Upper lobe of left lung (tissue), 6 donors: ENCODE results near the gene MGLL. TPM values are rescaled to one million over a fixed set of nuclear protein-coding genes. Genes with fewer than 3 reads are reported as not detected.
A peak's percentile ranks its signal among the peaks of the same experiment; 100 is the strongest.

Experiments used
- ATAC-seq, 2 donors: fragments of 200-7000 bp; cut with Tn5 transposase; one replicate each; pipeline ENCODE4 v1.9.1; 2022; ENCODE audit warnings: mild to moderate bottlenecking in 2 of 2, moderate library complexity in 2 of 2; ENCODE audit not compliant: low FRiP score in 2 of 2
- DNase-seq, 2 donors: peaks; one replicate each; pipeline ENCODE4 v3.0.0-alpha.2; 2019 to 2020
- H3K27ac ChIP-seq, 4 donors: fragments of 200-600 bp; sonication (generic); one replicate each; pipeline ENCODE4 v1.5.1; 2016 to 2019
- H3K27me3 ChIP-seq, 4 donors: fragments of 200-600 bp; sonication (generic); one replicate each; pipeline ENCODE4 v1.5.1; 2017 to 2019
- H3K36me3 ChIP-seq, 4 donors: fragments of 200-600 bp; sonication (generic); one replicate each; pipeline ENCODE4 v1.5.1; 2016 to 2019
- H3K4me1 ChIP-seq, 4 donors: fragments of 200-600 bp; sonication (generic); one replicate each; pipeline ENCODE4 v1.5.1; 2018 to 2019
- H3K4me3 ChIP-seq, 4 donors: fragments of 200-600 bp; sonication (generic); one replicate each; pipeline ENCODE4 v1.5.1; 2017 to 2019; ENCODE audit warnings: mild to moderate bottlenecking in 2 of 4, moderate library complexity in 1 of 4
- H3K9me3 ChIP-seq, 4 donors: fragments of 200-600 bp; sonication (generic); one replicate each; pipeline ENCODE4 v1.5.1; 2018 to 2019
- EP300 ChIP-seq, 4 donors: sonication (generic); formaldehyde crosslinking; IDR thresholded peaks; one replicate each; pipeline ENCODE4 v1.5.1; 2017; ENCODE audit warnings: antibody characterized with exemption in 4 of 4, control low read depth in 2 of 4
- POLR2A ChIP-seq, 4 donors: fragments of 450-650 bp; IDR thresholded peaks; one replicate each; pipeline ENCODE4 v1.5.1; 2016 to 2017; ENCODE audit warnings: antibody characterized with exemption in 4 of 4, mild to moderate bottlenecking in 2 of 4
- POLR2AphosphoS5 ChIP-seq, 2 donors: sonication (generic); formaldehyde crosslinking; IDR thresholded peaks; one replicate each; pipeline ENCODE4 v1.5.1; 2017; ENCODE audit warnings: antibody characterized with exemption in 2 of 2
- WGBS, 2 donors: methylation state at CpG; one replicate each; pipeline ENCODE4 v1.1.5; 2017 to 2018; 5-methylcytosine and 5-hydroxymethylcytosine counted together
- total RNA-seq, 6 donors: library from RNA; depleted of rRNA in 4 of 6; stranded (reverse); fragments of >200 nt in 4 of 6; gene quantifications; one replicate each; pipeline versions ENCODE4 v1.1.0 to v1.2.1, GENCODE V29; 2016 to 2021
- TF ChIP-seq, protein P1 (sequence below), 6 experiments: fragments of 450-650 bp in 4 of 6; fragments of 200-600 bp in 2 of 6; sonication (generic) in 2 of 6; IDR thresholded peaks; one replicate each; pipeline ENCODE4 v1.5.1; 2016 to 2019; ENCODE audit warnings: antibody characterized with exemption in 6 of 6
- donor health status: DM: no; HTN: no; CAD: no; lungs with moderate emphysema.
- donor health status: DM: no; HTN: yes; CAD: no; lungs with severe emphysema.

Gene MGLL
- total RNA-seq, 6 donors from 2014 or later, result 128 to 253 (median 190) TPM

DNA sequence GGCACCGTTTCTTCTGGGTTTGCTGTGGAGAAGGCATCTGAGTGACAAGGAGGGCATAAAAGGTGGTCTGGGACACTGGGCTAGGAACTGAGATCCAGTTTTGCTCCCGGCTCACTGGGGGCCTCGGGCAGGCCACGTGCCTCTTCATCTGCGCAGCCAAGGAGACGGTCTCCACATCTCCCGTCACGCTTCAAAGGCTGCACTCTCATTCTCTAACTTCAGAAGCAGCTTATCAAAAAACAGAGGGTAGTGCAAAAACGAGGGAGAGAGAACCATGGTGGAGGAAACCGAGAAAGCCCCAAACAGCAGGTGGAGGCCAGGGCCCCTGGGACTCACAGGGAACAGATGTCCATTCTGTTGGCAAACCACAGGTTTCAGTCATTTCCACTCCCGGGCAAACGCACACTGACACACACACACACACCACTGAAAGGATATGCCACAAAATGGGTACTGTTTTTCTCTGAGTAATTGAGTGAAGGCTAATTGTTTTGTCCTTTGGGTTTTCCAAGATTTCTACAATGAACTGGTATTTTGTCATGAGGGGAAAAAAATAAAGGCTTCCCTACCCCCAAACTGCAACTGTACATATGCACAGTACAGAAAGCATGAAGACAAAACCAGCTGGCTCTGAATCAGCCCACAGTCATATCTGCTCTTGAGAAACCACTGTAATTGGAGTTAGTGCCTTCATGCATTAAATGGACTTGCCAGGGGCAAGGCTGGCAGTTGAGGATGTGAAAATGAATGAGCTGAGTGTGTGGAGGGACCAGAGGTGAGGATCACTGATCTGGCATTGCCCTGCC is 71.9 kb downstream of the MGLL start:
- TF ChIP-seq POLR2A (IDR thresholded peaks at IDR 0.05) (no peak), POLR2AphosphoS5 (IDR thresholded peaks at IDR 0.05) (no peak), EP300 (IDR thresholded peaks at IDR 0.05) (no peak)
- TF ChIP-seq, protein P1, sequence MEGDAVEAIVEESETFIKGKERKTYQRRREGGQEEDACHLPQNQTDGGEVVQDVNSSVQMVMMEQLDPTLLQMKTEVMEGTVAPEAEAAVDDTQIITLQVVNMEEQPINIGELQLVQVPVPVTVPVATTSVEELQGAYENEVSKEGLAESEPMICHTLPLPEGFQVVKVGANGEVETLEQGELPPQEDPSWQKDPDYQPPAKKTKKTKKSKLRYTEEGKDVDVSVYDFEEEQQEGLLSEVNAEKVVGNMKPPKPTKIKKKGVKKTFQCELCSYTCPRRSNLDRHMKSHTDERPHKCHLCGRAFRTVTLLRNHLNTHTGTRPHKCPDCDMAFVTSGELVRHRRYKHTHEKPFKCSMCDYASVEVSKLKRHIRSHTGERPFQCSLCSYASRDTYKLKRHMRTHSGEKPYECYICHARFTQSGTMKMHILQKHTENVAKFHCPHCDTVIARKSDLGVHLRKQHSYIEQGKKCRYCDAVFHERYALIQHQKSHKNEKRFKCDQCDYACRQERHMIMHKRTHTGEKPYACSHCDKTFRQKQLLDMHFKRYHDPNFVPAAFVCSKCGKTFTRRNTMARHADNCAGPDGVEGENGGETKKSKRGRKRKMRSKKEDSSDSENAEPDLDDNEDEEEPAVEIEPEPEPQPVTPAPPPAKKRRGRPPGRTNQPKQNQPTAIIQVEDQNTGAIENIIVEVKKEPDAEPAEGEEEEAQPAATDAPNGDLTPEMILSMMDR (IDR thresholded peaks at IDR 0.05), result no peak

DNA sequence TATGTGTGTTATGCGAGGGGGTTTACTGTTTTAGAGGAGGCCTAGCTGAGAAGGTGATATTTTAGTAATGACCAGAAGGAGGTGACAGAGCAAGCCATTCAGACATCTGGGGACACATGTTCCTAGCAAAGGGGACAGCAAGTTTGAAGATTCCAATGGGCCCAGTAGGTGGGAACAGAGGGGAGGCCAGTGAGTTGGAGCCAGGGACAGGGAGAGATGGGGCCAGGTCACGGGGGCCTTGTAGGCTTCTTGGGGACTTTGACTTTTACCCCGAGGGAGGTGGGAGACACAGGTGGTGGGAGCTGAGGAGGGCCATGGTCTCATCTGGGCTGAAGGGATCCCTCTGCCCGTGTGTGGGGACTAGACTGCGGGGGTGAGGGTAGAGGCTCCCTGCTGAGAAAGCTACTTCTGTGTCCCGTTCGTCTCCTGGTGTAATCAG is 72.5 kb downstream of the MGLL start:
- H3K9me3 ChIP-seq, result no peaks in the 10 kb centered on the region
- peaks cover 17 to 54% (median 34%) of the 10 kb centered on the region in 4 donors for H3K4me1 ChIP-seq
- no peak for DNase-seq
- H3K4me3 ChIP-seq, result no peak overlapping the region
- 85 to 89% methylated on average over 4 to 7 of the region's 7 CpGs for WGBS, 2 donors
- ATAC-seq, result no peak
- no peaks in the 10 kb centered on the region for H3K36me3 ChIP-seq
- no peak for TF ChIP-seq EP300 (IDR thresholded peaks at IDR 0.05)
- TF ChIP-seq, protein P1 (IDR thresholded peaks at IDR 0.05), result peak in 1 of 6 experiments; percentile 19
- H3K27ac ChIP-seq, result peak overlapping the region in 2 of 4 donors; percentile 13 to 60
- H3K27me3 ChIP-seq, result no peaks in the 10 kb centered on the region

More for the DNA sequence above, 71.9 kb downstream of the MGLL start:
- DNase-seq (no peak), ATAC-seq (no peak)
- Histone ChIP-seq H3K27ac (peak overlapping the region in 2 of 4 donors; percentile 13 to 60), H3K27me3 (no peaks in the 10 kb centered on the region), H3K4me1 (peaks cover 17 to 58% (median 33%) of the 10 kb centered on the region in 4 donors), H3K36me3 (no peaks in the 10 kb centered on the region), H3K9me3 (no peaks in the 10 kb centered on the region), H3K4me3 (no peak overlapping the region)
- 72 to 73% methylated on average over 7 to 12 of the region's 12 CpGs for WGBS, 2 donors

DNA sequence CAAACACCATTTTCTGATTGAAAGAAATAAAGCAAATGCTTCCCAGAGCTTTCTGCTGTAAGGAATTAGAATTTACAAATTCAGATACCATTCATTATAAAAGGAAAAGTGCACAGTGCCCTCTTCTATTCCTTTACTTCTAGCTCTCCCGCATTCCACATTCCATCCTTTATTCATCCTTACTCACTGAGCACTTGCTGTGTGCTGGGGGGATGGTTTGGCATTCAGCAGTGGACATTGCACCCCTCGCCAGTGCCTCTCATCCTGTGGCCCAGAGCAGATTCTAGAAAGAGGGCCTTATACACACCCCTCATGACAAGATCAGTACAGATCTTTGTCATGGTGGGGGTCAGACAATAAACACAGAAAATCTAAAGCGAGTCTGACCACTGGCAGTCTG is 73.0 kb downstream of the MGLL start:
- Histone ChIP-seq H3K4me1 (peaks cover 19 to 54% (median 38%) of the 10 kb centered on the region in 4 donors), H3K27ac (peak overlapping the region in 2 of 4 donors; percentile 13 to 60)
- no peak for DNase-seq

DNA sequence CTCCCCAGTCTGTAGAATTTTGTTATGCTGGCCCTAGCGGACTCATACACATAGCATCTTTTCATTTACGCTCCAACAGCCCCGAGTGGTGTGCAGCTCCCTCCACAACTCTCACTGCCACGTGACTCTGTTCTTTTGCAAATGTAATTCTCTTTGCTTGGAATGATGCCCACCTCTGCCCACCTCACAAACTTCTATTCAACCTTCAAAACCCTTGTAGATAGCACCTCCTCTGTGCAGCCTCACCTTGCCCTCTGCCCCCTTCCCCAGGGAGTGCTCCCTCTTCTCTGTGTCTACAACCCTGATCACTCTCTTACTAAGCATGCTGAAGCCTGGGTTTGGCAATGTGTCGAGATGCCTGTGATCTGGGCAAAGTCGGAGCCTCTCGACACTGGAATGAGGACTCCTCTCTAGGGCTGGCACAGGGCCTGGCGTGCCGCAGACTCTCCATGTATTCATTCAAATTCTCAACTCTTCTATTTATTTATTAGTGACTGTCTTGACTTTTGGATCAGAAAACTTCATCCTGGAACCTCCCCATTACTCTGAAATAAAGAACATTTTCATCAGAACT is 73.5 kb downstream of the MGLL start:
- no peaks in the 10 kb centered on the region for H3K9me3 ChIP-seq
- no peaks in the 10 kb centered on the region for H3K36me3 ChIP-seq
- DNase-seq (peak in 1 of 2 donors; percentile 83), ATAC-seq (peak; percentile 6 to 44)
- no peaks in the 10 kb centered on the region for H3K27me3 ChIP-seq
- H3K27ac ChIP-seq, result peak overlapping the region; percentile 13 to 68 (median 54)
- TF ChIP-seq EP300 (IDR thresholded peaks at IDR 0.05) (no peak), POLR2AphosphoS5 (IDR thresholded peaks at IDR 0.05) (peak in 1 of 2 donors; percentile 32)
- H3K4me1 ChIP-seq, result peaks cover 22 to 54% (median 44%) of the 10 kb centered on the region in 4 donors
- no peak overlapping the region for H3K4me3 ChIP-seq
- WGBS, 2 donors, result 67 to 73% methylated on average over 9 of the region's 9 CpGs

More for the DNA sequence above, 73.0 kb downstream of the MGLL start:
- Histone ChIP-seq H3K9me3 (no peaks in the 10 kb centered on the region), H3K4me3 (no peak overlapping the region), H3K36me3 (no peaks in the 10 kb centered on the region), H3K27me3 (no peaks in the 10 kb centered on the region)
- 75 to 91% methylated on average over 3 of the region's 3 CpGs for WGBS, 2 donors
- TF ChIP-seq, protein P1 (IDR thresholded peaks at IDR 0.05), result no peak
- TF ChIP-seq POLR2AphosphoS5 (IDR thresholded peaks at IDR 0.05) (no peak), POLR2A (IDR thresholded peaks at IDR 0.05) (no peak), EP300 (IDR thresholded peaks at IDR 0.05) (no peak)
- no peak for ATAC-seq

DNA sequence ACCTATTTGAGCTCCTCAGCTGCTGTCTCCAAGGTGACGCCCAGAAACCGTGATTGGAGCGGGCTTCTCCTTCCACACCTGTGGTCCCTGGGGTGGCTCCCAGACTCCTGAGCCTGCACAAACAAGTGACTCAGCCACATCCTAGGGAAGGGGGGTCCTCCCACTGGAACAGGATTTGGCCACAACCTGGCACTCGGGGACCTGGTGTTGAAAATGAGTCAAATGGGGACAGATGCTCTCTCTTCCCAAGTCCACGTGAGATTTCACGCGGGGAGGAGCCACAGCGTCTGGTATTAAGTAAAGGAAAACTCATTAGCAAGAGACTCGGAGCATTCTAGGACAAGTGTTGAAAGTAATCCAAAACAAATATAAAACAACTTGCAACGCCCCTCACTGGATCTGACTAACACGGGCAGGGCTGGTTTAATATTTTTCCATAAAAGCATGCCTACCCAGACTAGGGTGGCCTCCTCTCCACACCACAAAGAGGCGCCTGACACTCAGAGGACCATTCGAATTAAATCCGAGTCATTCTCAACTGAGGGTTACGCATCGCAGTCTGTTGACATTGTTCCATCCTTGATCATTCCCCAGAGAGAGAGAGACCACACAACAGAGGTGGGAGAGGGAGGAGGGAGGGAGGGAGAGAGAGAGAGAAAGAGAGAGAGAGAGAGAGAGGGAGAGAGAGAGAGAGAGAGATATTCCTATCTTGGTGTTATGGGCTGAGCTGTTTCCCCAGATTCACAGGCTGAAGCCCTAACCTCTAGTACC is 74.4 kb downstream of the MGLL start:
- WGBS, 2 donors, result 50 to 64% methylated on average over 13 to 16 of the region's 16 CpGs
- Histone ChIP-seq H3K4me1 (peaks cover 26 to 57% (median 49%) of the 10 kb centered on the region in 4 donors), H3K9me3 (no peaks in the 10 kb centered on the region), H3K36me3 (no peaks in the 10 kb centered on the region), H3K4me3 (no peak overlapping the region), H3K27ac (peak overlapping the region; percentile 48 to 68 (median 58)), H3K27me3 (no peaks in the 10 kb centered on the region)
- no peak for TF ChIP-seq POLR2A (IDR thresholded peaks at IDR 0.05)
- TF ChIP-seq, protein P1 (IDR thresholded peaks at IDR 0.05), result peak in 1 of 6 experiments; percentile 15
- peak in 1 of 2 donors; percentile 30 for TF ChIP-seq POLR2AphosphoS5 (IDR thresholded peaks at IDR 0.05)
- no peak for TF ChIP-seq EP300 (IDR thresholded peaks at IDR 0.05)
- ATAC-seq, result peak; percentile 78 to 87
- DNase-seq, result peak in 1 of 2 donors; percentile 78
